Measurements from ENCODE around the gene LAMB4. TPM values are rescaled to one million over a fixed set of nuclear protein-coding genes. Genes with fewer than 3 reads are reported as not detected.

Gene LAMB4
- polyA plus RNA-seq, 2 donors: 3.5 to 4.9 TPM

DNA sequence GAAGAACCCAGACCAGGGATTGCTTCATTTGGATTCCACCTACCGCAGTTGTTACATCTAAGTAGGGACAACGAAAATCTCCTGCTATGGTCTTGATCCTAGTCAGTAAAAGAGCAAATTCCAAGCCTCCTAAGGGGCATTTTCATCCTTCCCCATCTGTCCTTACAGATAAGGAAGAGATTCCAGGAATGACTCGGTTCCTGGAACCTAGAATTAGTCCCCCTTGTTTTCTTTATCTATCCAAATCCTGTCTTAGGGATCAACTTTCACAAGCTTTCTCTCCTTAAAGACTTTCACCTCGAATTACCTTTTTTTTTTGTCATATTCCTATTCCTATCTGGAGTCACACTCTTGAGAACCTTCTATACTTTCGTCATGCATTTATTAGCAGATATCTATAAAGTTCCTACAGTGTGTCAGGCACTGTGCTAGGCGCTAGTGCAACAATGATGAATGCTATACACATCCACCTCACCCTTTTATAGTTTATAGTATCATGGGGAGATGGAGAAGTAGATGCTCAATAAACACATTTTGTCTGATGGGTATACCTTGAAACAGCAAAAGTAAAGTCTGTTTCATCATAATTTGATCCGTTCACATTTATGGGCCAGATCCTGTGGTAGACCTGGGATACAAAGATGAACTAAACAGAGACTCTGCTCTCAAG is 39.2 kb downstream of the LAMB4 start:
- Histone ChIP-seq H3K9me3 (ENCODE audit: control insufficient read depth in 2 of 2, insufficient read depth in 1 of 2, low read depth in 1 of 2, low read length in 1 of 2) (no peaks in the 10 kb centered on the region), H3K4me1 (ENCODE audit: control insufficient read depth in 2 of 2, insufficient read depth in 2 of 2, low read length in 1 of 2) (no peaks in the 10 kb centered on the region), H3K36me3 (ENCODE audit: control insufficient read depth in 2 of 2, insufficient read depth in 2 of 2, low read length in 1 of 2) (no peaks in the 10 kb centered on the region), H3K4me3 (ENCODE audit: low read depth in 1 of 2, low read length in 2 of 2) (no peak overlapping the region), H3K27me3 (ENCODE audit: control insufficient read depth in 1 of 2, insufficient read depth in 2 of 2, low read length in 2 of 2) (no peaks in the 10 kb centered on the region), H3K27ac (ENCODE audit: low read depth in 2 of 2, low read length in 1 of 2) (no peak overlapping the region)
- 84 to 86% methylated on average over 7 of the region's 7 CpGs for WGBS, 2 donors

DNA sequence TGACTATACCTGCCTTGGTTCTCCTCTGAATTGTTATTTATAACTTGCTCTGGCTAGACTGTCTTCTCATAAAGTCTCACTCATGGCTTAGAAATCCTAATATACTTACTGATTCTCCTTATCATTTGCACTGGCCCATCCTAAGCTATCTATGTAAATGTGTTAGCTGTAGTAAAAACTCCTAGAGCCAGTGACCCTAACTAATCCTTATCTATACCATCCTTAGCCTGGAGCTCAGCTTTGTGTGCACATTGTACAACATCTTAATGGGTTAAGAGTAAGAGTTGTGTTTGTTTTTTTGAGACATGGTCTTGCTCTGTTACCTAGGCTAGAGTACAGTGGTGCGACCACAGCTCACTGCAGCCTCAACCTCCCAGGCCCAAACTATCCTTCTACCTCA is 40.8 kb downstream of the LAMB4 start:
- 92 to 100% methylated on average over 1 of the region's 1 CpG for WGBS, 2 donors
- Histone ChIP-seq H3K4me3 (ENCODE audit: low read depth in 1 of 2, low read length in 2 of 2) (no peak overlapping the region), H3K36me3 (ENCODE audit: control insufficient read depth in 2 of 2, insufficient read depth in 2 of 2, low read length in 1 of 2) (no peaks in the 10 kb centered on the region), H3K9me3 (ENCODE audit: control insufficient read depth in 2 of 2, insufficient read depth in 1 of 2, low read depth in 1 of 2, low read length in 1 of 2) (no peaks in the 10 kb centered on the region), H3K27ac (ENCODE audit: low read depth in 2 of 2, low read length in 1 of 2) (no peak overlapping the region), H3K4me1 (ENCODE audit: control insufficient read depth in 2 of 2, insufficient read depth in 2 of 2, low read length in 1 of 2) (no peaks in the 10 kb centered on the region), H3K27me3 (ENCODE audit: control insufficient read depth in 1 of 2, insufficient read depth in 2 of 2, low read length in 2 of 2) (no peaks in the 10 kb centered on the region)

DNA sequence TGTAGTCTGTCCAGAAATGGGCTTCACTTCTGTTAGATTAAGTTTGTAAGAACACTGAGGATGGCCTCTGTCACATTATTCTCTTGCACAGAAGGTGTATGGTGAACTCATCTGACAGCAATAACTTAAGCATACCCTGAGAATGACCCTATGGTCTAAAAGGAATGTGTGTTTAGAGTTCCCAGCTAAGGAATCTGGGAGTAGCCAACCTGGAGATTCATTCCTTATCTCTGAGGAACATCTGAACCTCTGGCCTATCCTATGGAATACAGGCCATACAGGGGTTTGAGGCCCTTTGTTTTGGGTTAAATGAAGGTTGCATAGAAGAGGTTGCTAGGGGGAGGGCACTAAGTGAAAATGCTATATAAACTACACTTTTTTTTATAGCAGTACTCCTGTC is 41.4 kb downstream of the LAMB4 start:
- no peaks in the 10 kb centered on the region for H3K27me3 ChIP-seq (ENCODE audit: control insufficient read depth in 1 of 2, insufficient read depth in 2 of 2, low read length in 2 of 2)
- H3K27ac ChIP-seq (ENCODE audit: low read depth in 2 of 2, low read length in 1 of 2): no peak overlapping the region
- H3K4me3 ChIP-seq (ENCODE audit: low read depth in 1 of 2, low read length in 2 of 2): no peak overlapping the region
- H3K9me3 ChIP-seq (ENCODE audit: control insufficient read depth in 2 of 2, insufficient read depth in 1 of 2, low read depth in 1 of 2, low read length in 1 of 2): no peaks in the 10 kb centered on the region
- H3K36me3 ChIP-seq (ENCODE audit: control insufficient read depth in 2 of 2, insufficient read depth in 2 of 2, low read length in 1 of 2): no peaks in the 10 kb centered on the region
- no peaks in the 10 kb centered on the region for H3K4me1 ChIP-seq (ENCODE audit: control insufficient read depth in 2 of 2, insufficient read depth in 2 of 2, low read length in 1 of 2)

DNA sequence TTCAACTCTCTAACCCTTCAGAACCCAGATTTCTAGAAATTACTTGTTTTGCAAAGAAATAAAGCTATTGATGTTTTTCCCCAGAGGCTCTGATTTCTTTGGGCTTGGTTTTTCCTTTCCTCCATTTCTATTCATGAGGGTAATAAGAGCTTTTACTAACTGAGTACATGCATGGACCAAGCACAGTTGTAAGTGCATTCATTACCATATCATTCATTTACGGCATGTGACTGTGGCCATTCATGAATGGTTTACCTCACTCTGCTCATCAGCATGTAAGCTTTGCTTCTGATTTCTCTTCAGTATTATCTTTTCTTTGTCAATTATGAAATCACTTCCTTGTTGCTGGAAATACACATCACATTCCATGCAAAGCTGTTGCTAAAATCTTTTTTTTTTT is 42.4 kb downstream of the LAMB4 start:
- Histone ChIP-seq H3K27ac (ENCODE audit: low read depth in 2 of 2, low read length in 1 of 2) (no peak overlapping the region), H3K4me1 (ENCODE audit: control insufficient read depth in 2 of 2, insufficient read depth in 2 of 2, low read length in 1 of 2) (no peaks in the 10 kb centered on the region), H3K4me3 (ENCODE audit: low read depth in 1 of 2, low read length in 2 of 2) (no peak overlapping the region), H3K9me3 (ENCODE audit: control insufficient read depth in 2 of 2, insufficient read depth in 1 of 2, low read depth in 1 of 2, low read length in 1 of 2) (no peaks in the 10 kb centered on the region), H3K36me3 (ENCODE audit: control insufficient read depth in 2 of 2, insufficient read depth in 2 of 2, low read length in 1 of 2) (no peaks in the 10 kb centered on the region), H3K27me3 (ENCODE audit: control insufficient read depth in 1 of 2, insufficient read depth in 2 of 2, low read length in 2 of 2) (no peaks in the 10 kb centered on the region)
- 97 to 98% methylated on average over 1 of the region's 1 CpG for WGBS, 2 donors

DNA sequence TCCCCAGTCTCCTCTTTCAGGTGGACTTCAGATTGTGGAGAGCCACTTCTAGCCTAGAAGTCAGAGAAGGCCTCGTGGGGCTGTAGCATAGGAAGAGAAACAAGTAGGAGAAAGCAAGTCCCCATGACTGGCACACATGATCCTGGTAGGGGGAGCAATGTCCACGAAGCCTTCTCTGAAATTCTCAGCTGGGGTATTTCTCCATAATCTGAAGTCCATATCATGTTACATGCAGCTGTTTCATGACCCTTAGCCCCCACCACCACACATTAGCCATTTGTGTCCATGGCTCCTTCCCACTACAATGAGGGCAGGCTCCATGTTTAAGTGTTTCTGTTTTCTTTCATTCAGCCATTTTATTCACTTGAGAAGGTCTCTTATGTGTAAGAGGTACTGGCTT is 43.2 kb downstream of the LAMB4 start:
- Histone ChIP-seq H3K27ac (ENCODE audit: low read depth in 2 of 2, low read length in 1 of 2) (no peak overlapping the region), H3K4me1 (ENCODE audit: control insufficient read depth in 2 of 2, insufficient read depth in 2 of 2, low read length in 1 of 2) (no peaks in the 10 kb centered on the region), H3K27me3 (ENCODE audit: control insufficient read depth in 1 of 2, insufficient read depth in 2 of 2, low read length in 2 of 2) (no peaks in the 10 kb centered on the region), H3K9me3 (ENCODE audit: control insufficient read depth in 2 of 2, insufficient read depth in 1 of 2, low read depth in 1 of 2, low read length in 1 of 2) (no peaks in the 10 kb centered on the region), H3K4me3 (ENCODE audit: low read depth in 1 of 2, low read length in 2 of 2) (no peak overlapping the region), H3K36me3 (ENCODE audit: control insufficient read depth in 2 of 2, insufficient read depth in 2 of 2, low read length in 1 of 2) (no peaks in the 10 kb centered on the region)
- 84 to 91% methylated on average over 2 of the region's 2 CpGs for WGBS, 2 donors

DNA sequence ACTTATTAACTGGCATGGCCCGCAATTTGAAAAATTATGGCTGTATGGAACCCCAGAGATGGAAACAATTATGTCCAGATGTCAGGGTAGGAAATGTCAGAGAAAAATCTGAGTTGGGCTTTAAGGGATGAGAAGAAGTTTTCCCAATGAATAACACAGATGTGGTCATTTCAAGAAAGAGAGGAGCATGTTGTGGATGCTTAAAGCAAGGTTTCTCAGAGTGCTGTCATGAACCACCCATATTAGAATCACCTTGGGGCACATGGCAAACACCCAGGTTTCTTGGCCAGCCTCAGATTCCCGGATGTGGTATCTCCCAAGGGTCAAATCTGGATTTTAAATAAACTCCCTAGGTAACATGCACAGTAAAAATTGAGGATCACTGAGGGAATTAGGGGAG is 43.6 kb downstream of the LAMB4 start:
- 66 to 68% methylated on average over 2 of the region's 2 CpGs for WGBS, 2 donors
- Histone ChIP-seq H3K4me3 (ENCODE audit: low read depth in 1 of 2, low read length in 2 of 2) (no peak overlapping the region), H3K36me3 (ENCODE audit: control insufficient read depth in 2 of 2, insufficient read depth in 2 of 2, low read length in 1 of 2) (no peaks in the 10 kb centered on the region), H3K27ac (ENCODE audit: low read depth in 2 of 2, low read length in 1 of 2) (no peak overlapping the region), H3K4me1 (ENCODE audit: control insufficient read depth in 2 of 2, insufficient read depth in 2 of 2, low read length in 1 of 2) (no peaks in the 10 kb centered on the region), H3K27me3 (ENCODE audit: control insufficient read depth in 1 of 2, insufficient read depth in 2 of 2, low read length in 2 of 2) (no peaks in the 10 kb centered on the region), H3K9me3 (ENCODE audit: control insufficient read depth in 2 of 2, insufficient read depth in 1 of 2, low read depth in 1 of 2, low read length in 1 of 2) (no peaks in the 10 kb centered on the region)

DNA sequence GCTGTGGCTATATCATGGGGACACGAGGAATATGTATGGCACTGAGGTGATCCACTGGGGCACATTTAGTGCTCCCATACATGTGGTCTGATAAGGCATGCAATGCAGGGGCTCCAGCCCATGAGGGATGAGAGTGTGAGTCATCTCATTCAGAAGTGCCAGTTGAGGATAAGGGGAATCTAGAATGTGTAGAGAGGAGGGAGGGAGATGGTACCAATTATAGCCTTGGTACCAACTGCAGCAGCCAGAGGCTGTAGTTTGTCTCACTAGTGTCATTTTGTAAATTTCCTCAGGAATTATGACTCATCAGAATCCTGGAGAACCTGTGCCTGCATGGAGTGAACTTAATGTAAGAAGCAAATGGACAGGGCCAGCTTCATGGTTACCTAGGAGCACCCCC is 46.2 kb downstream of the LAMB4 start:
- H3K27ac ChIP-seq (ENCODE audit: low read depth in 2 of 2, low read length in 1 of 2): no peak overlapping the region
- 91 to 93% methylated on average over 1 of the region's 1 CpG for WGBS, 2 donors
- H3K9me3 ChIP-seq (ENCODE audit: control insufficient read depth in 2 of 2, insufficient read depth in 1 of 2, low read depth in 1 of 2, low read length in 1 of 2): no peaks in the 10 kb centered on the region
- H3K4me1 ChIP-seq (ENCODE audit: control insufficient read depth in 2 of 2, insufficient read depth in 2 of 2, low read length in 1 of 2): no peaks in the 10 kb centered on the region
- no peaks in the 10 kb centered on the region for H3K27me3 ChIP-seq (ENCODE audit: control insufficient read depth in 1 of 2, insufficient read depth in 2 of 2, low read length in 2 of 2)
- H3K4me3 ChIP-seq (ENCODE audit: low read depth in 1 of 2, low read length in 2 of 2): no peak overlapping the region
- no peaks in the 10 kb centered on the region for H3K36me3 ChIP-seq (ENCODE audit: control insufficient read depth in 2 of 2, insufficient read depth in 2 of 2, low read length in 1 of 2)

DNA sequence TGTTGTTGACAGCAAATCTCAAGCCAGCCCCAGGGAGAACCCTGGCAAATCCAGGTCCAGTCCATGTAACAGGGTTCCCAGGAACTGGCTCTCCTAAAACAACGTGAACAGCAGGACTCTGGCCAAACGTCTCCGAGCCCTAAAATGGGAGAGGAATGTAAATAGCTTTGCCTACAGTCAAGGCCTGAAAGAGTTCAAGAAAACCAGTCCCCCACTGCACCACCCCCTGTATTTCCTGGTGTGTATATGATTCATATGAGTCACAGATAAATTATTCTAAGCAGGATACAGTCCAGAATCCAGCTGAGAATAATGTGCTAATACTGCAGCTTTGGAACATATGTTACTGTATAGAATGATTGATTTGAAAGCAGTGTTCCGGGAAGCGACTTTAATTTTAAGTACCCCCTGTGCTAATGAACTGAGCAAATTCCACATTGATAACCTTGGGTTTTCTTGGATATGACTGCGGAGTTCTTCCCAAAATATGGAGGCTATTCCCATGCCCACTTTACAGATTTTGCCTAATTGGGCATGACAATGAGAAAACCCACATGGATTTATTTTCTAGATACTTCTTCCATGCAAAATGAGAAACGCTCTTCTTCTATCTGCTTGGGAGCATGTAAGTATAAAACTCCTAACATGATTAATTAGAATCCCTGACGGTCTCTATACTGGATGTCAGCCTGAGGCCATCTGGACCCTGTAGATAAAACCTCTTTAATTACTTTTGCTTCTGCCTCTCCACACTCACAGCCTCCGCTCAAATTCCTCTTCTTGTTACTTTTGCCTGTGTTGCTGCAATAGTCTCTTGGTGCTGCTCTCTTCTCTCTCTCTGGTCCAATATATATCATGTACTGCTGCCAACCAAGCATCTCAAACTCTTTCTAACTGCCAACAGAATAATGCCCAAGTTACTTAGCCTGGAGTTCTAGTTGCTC is 50.2 kb downstream of the LAMB4 start:
- no peak overlapping the region for H3K27ac ChIP-seq (ENCODE audit: low read depth in 2 of 2, low read length in 1 of 2)
- 51 to 64% methylated on average over 9 of the region's 9 CpGs for WGBS, 2 donors
- no peaks in the 10 kb centered on the region for H3K9me3 ChIP-seq (ENCODE audit: control insufficient read depth in 2 of 2, insufficient read depth in 1 of 2, low read depth in 1 of 2, low read length in 1 of 2)
- H3K4me1 ChIP-seq (ENCODE audit: control insufficient read depth in 2 of 2, insufficient read depth in 2 of 2, low read length in 1 of 2): no peaks in the 10 kb centered on the region
- H3K36me3 ChIP-seq (ENCODE audit: control insufficient read depth in 2 of 2, insufficient read depth in 2 of 2, low read length in 1 of 2): no peaks in the 10 kb centered on the region
- no peaks in the 10 kb centered on the region for H3K27me3 ChIP-seq (ENCODE audit: control insufficient read depth in 1 of 2, insufficient read depth in 2 of 2, low read length in 2 of 2)
- H3K4me3 ChIP-seq (ENCODE audit: low read depth in 1 of 2, low read length in 2 of 2): no peak overlapping the region

DNA sequence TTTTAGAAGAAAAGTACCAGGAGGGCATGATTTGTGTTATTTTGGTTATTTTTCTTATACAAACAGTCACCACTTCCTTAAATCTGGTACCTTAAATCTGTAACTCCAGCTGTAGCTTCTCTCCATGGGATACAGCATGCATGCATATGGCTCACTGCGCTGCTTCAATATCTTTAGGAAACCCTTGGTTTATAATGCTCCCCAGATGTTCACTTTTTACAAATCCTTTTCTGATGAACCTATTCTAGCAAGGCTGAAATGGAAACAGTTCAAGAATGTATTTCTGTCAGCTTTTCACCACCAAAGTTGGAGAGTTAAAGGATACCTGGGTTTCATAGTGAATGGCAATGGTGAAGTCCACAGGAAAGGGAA is 50.9 kb downstream of the LAMB4 start:
- WGBS, 2 donors: 90 to 92% methylated on average over 1 of the region's 1 CpG
- no peaks in the 10 kb centered on the region for H3K9me3 ChIP-seq (ENCODE audit: control insufficient read depth in 2 of 2, insufficient read depth in 1 of 2, low read depth in 1 of 2, low read length in 1 of 2)
- no peak overlapping the region for H3K27ac ChIP-seq (ENCODE audit: low read depth in 2 of 2, low read length in 1 of 2)
- H3K4me1 ChIP-seq (ENCODE audit: control insufficient read depth in 2 of 2, insufficient read depth in 2 of 2, low read length in 1 of 2): no peaks in the 10 kb centered on the region
- H3K4me3 ChIP-seq (ENCODE audit: low read depth in 1 of 2, low read length in 2 of 2): no peak overlapping the region
- no peaks in the 10 kb centered on the region for H3K36me3 ChIP-seq (ENCODE audit: control insufficient read depth in 2 of 2, insufficient read depth in 2 of 2, low read length in 1 of 2)
- no peaks in the 10 kb centered on the region for H3K27me3 ChIP-seq (ENCODE audit: control insufficient read depth in 1 of 2, insufficient read depth in 2 of 2, low read length in 2 of 2)

DNA sequence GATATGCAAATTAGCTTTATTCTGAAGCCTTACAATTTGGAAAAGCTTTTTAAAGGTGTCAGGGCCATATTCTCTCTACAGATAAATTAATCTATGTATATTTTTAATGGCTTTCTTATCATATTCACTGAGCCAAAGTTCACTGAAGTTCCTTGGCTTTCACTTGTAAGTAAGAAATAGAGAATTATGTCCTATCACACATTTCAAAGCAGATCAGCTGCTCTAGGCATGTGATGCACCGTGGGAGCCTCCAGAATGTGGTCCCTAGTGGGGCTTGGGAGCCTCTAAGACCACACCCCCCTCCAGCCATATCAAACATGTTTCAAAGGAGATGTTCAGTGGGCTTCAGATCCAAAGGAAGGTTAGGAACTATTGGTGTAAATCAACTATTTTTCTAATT is 51.5 kb downstream of the LAMB4 start:
- Histone ChIP-seq H3K4me3 (ENCODE audit: low read depth in 1 of 2, low read length in 2 of 2) (no peak overlapping the region), H3K27me3 (ENCODE audit: control insufficient read depth in 1 of 2, insufficient read depth in 2 of 2, low read length in 2 of 2) (no peaks in the 10 kb centered on the region), H3K27ac (ENCODE audit: low read depth in 2 of 2, low read length in 1 of 2) (peak overlapping the region in 1 of 2 donors; percentile 40)

More for the DNA sequence above, 51.5 kb downstream of the LAMB4 start:
- H3K9me3 ChIP-seq (ENCODE audit: control insufficient read depth in 2 of 2, insufficient read depth in 1 of 2, low read depth in 1 of 2, low read length in 1 of 2): no peaks in the 10 kb centered on the region
- WGBS, 2 donors: 22 to 45% methylated on average over 1 of the region's 1 CpG
- H3K36me3 ChIP-seq (ENCODE audit: control insufficient read depth in 2 of 2, insufficient read depth in 2 of 2, low read length in 1 of 2): no peaks in the 10 kb centered on the region
- peaks cover 0 to 2% of the 10 kb centered on the region in 2 donors for H3K4me1 ChIP-seq (ENCODE audit: control insufficient read depth in 2 of 2, insufficient read depth in 2 of 2, low read length in 1 of 2)

All from esophagus (tissue), 2 donors.